Measurements from ENCODE around the gene PALB2. TPM values are rescaled to one million over a fixed set of nuclear protein-coding genes. Genes with fewer than 3 reads are reported as not detected.

Gene PALB2
- total and polyA plus RNA-seq, 2 experiments from 2014 or later = 4.5 to 6.6 TPM

- Histone ChIP-seq H3K9me3 (ENCODE audit: low read depth) (no peaks in the 10 kb centered on the region), H3K36me3 (replicated peaks; ENCODE audit: insufficient read depth, low read depth) (no peaks in the 10 kb centered on the region), H3K27me3 (no peaks in the 10 kb centered on the region), H3K79me2 (no peaks in the 10 kb centered on the region), H3K27ac (no peak overlapping the region), H3K4me3 (no peak overlapping the region), H3K9me2 (replicated peaks; ENCODE audit: insufficient read depth) (no peaks in the 10 kb centered on the region), H4K20me1 (ENCODE audit: insufficient read depth, poor library complexity, severe bottlenecking) (no peaks in the 10 kb centered on the region), H2AFZ (no peak overlapping the region), H3K4me2 (no peak overlapping the region), H3K4me1 (ENCODE audit: insufficient read depth) (no peaks in the 10 kb centered on the region)
- DNase-seq (ENCODE audit: low spot score) = no peak
- no peak for TF ChIP-seq CTCF (IDR thresholded peaks at IDR 0.05; ENCODE audit: poor library complexity)
- no peak for TF ChIP-seq EZH2 (IDR thresholded peaks at IDR 0.05; ENCODE audit: borderline replicate concordance)
- no peak for TF ChIP-seq EZH2phosphoT487 (IDR thresholded peaks at IDR 0.05; ENCODE audit: low read depth, severe bottlenecking, unreplicated experiment)
Observed at GRCh38 chr16:23580391-23580790, 60.7 kb downstream of the PALB2 start.

DNA sequence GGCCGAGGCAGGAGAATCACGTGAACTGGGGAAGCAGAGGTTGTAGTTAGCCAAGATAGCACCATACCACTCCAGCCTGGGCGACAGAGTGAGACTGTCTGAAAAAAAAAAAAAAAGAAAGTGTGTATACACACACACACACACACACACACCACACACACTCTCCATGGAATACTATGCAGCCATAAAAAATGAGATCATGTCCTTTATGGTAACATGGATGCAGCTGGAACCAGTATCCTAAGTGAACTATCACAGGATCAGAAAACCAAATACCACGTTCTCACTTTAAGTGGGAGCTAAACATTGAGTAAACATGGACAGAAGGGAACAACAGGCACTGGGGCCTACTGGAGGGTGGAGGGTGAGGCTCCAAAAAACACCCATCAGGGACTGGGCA is 61.7 kb downstream of the PALB2 start:
- H3K9me3 ChIP-seq (ENCODE audit: low read depth) = no peaks in the 10 kb centered on the region
- H3K27ac ChIP-seq = no peak overlapping the region
- DNase-seq (ENCODE audit: low spot score) = no peak
- TF ChIP-seq EZH2 (IDR thresholded peaks at IDR 0.05; ENCODE audit: borderline replicate concordance) (no peak), CTCF (IDR thresholded peaks at IDR 0.05; ENCODE audit: poor library complexity) (no peak), EZH2phosphoT487 (IDR thresholded peaks at IDR 0.05; ENCODE audit: low read depth, severe bottlenecking, unreplicated experiment) (no peak)
- H3K27me3 ChIP-seq = no peaks in the 10 kb centered on the region
- H3K36me3 ChIP-seq (replicated peaks; ENCODE audit: insufficient read depth, low read depth) = no peaks in the 10 kb centered on the region
- no peak overlapping the region for H3K4me3 ChIP-seq
- no peaks in the 10 kb centered on the region for H3K9me2 ChIP-seq (replicated peaks; ENCODE audit: insufficient read depth)
- H3K79me2 ChIP-seq = no peaks in the 10 kb centered on the region
- no peak overlapping the region for H3K4me2 ChIP-seq
- no peak overlapping the region for H2AFZ ChIP-seq
- H3K4me1 ChIP-seq (ENCODE audit: insufficient read depth) = no peaks in the 10 kb centered on the region
- H4K20me1 ChIP-seq (ENCODE audit: insufficient read depth, poor library complexity, severe bottlenecking) = no peaks in the 10 kb centered on the region
- 98% methylated on average over 4 of the region's 4 CpGs for WGBS (ENCODE audit: low lambda C conversion rate, missing lambda C conversion rate)

DNA sequence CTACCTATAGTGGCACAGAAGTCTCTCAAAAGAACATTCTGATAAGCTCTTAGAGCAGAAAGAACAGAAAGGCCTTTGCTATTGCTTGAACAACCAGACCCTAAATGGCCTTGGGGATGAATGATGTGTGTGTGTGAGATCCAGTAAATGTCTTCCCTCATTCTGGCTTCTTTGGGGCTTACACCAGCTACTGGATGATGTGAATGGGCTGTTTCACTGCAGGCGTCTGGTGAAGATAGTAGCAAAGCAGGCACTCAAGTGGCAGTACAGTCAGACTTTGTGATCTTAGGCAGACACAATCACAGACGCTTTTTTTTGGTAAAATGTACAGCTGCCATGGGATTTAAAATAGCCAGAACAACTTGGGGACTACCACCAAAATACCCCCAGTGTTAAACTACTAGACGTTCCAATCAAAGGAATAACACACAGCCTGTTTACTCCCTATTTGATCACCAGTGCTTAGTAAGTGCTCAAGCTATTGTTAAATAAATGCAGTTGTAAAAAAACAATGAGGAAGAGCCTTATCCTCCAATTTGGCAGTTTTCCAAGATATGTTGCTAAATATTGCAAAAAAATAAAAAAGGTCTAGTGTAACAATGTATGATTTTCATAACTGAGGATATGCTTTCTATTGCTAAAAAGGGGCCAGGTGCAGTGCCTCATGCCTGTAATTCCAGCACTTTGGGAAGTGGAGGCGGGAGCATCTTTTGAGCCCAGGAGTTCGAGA is 62.8 kb downstream of the PALB2 start:
- no peaks in the 10 kb centered on the region for H3K4me1 ChIP-seq (ENCODE audit: insufficient read depth)
- peak overlapping the region; percentile 53 for H3K27ac ChIP-seq
- no peak for DNase-seq (ENCODE audit: low spot score)
- H4K20me1 ChIP-seq (ENCODE audit: insufficient read depth, poor library complexity, severe bottlenecking) = no peaks in the 10 kb centered on the region
- 71% methylated on average over 5 of the region's 5 CpGs for WGBS (ENCODE audit: low lambda C conversion rate, missing lambda C conversion rate)
- H3K36me3 ChIP-seq (replicated peaks; ENCODE audit: insufficient read depth, low read depth) = no peaks in the 10 kb centered on the region
- no peaks in the 10 kb centered on the region for H3K9me3 ChIP-seq (ENCODE audit: low read depth)
- H3K9me2 ChIP-seq (replicated peaks; ENCODE audit: insufficient read depth) = no peaks in the 10 kb centered on the region
- no peak overlapping the region for H3K4me2 ChIP-seq
- no peaks in the 10 kb centered on the region for H3K27me3 ChIP-seq
- TF ChIP-seq EZH2 (IDR thresholded peaks at IDR 0.05; ENCODE audit: borderline replicate concordance) = no peak
- TF ChIP-seq CTCF (IDR thresholded peaks at IDR 0.05; ENCODE audit: poor library complexity) = no peak
- no peak for TF ChIP-seq EZH2phosphoT487 (IDR thresholded peaks at IDR 0.05; ENCODE audit: low read depth, severe bottlenecking, unreplicated experiment)
- no peak overlapping the region for H2AFZ ChIP-seq
- H3K79me2 ChIP-seq = no peaks in the 10 kb centered on the region
- H3K4me3 ChIP-seq = no peak overlapping the region
